NCI-H345 treated with DMSO at 0.1 percent for 48 hours (cell line): ENCODE data around the gene NLGN1.

ENCODE experiments used
- DNase-seq: peaks from one replicate; lab custom pipeline; 2025; ENCODE audit not compliant: unreplicated experiment; lab: John Stamatoyannopoulos, UW

NLGN1 gene

DNA sequence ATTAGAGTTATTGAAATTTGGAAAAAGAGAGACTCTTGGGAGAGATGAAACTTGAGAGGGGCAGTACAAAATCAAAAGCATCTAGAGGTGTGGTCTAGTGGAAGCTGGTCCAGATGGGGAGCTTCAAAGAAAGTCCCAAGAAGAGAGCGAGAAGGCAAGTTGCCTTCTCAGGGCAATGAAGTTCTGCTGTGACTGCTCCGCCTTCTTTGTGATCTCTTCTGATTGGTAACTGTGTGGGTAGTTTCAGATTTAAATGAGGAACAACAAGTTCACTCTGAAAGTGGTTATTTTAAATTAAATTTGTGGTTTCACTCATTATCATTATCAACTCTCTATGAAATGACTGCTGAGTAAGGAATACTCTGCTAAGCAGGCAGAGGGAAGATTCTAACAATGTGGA, 233.3 kb downstream of the NLGN1 start:
- DNase-seq, result no peak

- DNase-seq, result no peak
These were observed 235.4 kb downstream of the NLGN1 start for GRCh38 chr3:173632945-173633344.

GRCh38 chr3:173635826-173636225, 238.3 kb downstream of the NLGN1 start:
- DNase-seq, result no peak

DNA sequence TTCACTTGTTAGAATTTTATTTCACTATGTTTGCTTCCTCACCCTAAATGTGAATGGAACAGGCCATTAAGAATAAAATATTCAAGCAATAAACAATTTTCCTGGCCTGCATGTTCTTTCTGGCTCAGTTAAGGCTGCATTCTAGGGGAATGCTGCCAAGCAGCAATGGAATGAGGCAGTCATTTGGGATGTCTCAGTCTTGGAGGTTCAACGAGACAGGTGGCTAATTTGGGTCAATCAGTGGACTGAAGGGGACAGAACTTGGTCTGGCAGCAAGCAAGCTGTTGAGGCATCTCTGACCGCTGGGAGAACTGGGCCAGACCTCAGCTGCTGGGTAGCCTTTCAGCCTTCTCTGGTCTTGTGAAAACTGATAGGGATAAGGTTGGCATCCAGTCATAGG, 241.6 kb downstream of the NLGN1 start:
- DNase-seq, result no peak

DNA sequence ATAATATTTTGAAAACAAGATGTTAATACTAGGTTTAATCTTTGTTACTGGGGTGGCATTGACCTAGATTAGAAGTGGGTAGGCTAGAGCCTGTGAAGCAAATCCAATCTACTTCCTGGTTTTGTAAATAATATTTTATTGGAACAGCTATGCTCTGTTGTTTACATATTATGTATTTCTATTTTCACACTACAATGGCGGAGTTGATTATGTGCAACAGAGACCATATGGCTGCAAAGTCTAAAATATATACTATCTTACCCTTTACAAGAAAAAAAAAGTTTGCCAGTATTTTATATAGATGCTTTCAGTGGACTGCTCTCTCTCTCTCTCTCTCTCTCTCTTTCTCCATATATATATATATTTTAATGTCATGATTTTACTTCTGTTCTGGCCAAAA, 244.2 kb downstream of the NLGN1 start:
- no peak for DNase-seq

DNA sequence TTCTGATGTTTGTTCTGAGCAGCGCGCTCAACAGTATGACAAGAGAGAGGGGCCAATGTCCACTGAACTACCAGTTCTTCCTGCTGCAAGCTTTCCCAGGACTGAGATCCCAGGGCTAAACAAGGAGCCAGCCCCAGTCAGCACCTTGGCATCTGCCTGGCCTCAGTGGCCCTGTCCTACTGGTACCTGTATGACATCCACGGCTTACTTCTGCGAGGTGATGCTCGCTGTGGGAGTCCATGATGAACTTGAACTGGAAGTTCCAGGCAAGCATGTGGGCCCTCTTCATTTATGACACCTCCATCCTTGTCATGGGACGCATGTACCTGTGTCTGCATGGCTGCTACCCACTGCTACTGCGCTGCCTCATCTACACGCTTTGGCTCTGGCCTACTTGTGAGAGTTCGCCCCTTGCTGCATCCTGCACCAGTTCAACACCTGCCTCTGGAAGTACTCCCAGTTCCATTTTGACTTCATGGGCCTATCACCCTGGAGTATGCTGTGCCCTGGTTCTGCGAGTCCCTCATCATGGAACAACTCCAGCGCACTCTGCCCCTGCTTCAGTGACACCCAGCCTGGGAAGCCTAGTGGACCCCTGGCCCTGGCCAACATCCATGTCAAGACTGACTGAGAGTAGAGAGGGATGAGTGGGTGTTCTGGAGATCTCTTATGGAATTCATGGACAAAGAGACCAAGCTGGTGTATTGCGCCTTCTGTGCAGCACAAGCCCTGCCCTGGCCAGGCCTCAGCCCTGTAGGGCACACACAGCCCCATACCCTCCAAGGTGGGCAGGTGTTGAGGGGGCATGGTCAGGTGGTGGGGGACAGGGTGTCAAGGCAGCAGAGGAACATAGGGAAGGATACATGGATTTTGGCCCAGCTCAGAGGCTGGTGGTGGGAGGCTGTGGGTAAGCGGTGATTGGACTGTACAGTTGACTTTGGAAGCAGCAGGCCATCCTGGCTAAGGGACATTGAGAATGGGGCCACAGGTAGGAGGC, 246.8 kb downstream of the NLGN1 start:
- DNase-seq, result no peak

DNA sequence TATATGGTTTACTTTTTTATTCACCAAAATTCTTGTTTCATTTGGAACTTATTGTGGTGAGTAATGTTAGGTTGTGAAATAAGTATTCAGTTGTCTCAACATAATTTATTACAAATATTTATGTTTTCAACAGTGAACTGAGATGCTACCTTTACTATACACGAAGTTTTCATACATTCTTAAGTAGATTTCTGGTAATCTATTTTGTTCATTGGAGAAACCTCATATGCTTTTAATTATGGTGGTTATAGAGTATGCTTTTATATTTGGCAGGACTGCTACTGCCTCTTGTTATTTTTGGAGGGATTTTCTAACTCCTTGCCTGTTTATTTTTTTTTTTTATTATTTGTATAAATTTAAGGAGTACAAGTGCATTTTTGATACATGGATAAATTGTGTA, 253.1 kb downstream of the NLGN1 start:
- no peak for DNase-seq

GRCh38 chr3:173652093-173652492, 254.5 kb downstream of the NLGN1 start:
- DNase-seq, result no peak

- no peak for DNase-seq
These were observed 256.2 kb downstream of the NLGN1 start for GRCh38 chr3:173653781-173654180.

DNA sequence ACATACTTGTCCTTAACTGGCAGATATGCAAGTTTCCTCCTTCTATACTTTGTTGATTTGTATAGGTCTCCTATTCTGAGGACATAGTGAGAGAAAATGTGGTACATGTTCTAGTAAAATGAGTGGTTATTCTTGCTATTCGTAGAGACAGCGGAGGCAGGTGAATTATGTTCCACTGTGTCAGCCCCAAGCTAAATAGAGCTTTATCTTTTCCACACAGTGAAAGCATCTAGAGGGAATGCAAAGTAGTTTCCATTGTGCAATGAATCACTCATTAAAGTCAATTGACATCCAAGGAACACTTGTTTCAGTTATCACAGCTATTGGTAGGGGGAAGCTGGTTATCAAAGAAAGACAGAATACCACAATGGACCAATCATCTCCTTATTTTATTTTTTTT, 262.4 kb downstream of the NLGN1 start:
- DNase-seq, result no peak

GRCh38 chr3:173660645-173661299, 263.2 kb downstream of the NLGN1 start:
- DNase-seq, result no peak

DNA sequence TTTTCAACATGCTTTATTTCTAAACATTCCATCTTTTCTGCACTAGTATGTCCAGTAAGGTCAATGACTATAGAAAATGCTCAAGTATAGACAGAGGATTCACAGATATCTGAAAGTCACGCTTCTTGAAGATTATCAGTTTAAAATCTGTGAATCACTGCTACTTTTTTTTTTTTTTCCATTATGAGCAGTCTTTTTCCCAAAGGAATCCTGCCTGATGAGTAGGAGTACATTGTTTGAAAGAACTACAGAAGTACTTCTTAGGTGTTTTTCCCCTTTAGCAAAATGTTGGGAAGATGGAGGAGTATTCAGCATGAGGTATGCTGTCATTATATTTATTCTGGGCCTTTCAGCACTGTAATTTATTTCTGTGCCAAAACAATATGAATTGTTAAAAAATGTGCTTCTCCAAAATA, 266.2 kb downstream of the NLGN1 start:
- DNase-seq, result no peak

GRCh38 chr3:173676094-173676493, 278.6 kb downstream of the NLGN1 start:
- no peak for DNase-seq

DNA sequence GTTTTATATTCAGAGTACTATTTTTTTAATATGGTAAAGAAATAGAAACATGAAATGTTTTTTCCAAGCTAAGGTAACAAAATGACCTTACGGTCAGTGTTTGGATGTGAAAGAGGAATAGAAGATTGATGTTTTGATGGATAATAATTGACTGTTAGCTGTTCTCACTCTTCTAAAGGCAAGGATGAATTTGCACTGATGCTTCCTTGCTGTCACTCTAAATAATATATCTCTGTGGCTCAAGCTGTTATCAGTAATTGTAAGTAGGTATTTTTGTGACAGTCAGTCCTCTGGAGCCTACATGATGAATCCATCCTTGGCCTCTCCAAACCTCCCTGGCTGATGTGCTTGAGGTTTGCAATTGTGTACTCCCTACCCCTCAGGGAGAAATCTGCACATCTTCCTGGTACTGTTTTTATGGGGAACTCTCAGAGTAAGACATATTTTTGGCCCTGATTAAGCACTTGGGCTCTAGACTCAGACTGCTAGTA, 283.7 kb downstream of the NLGN1 start:
- DNase-seq, result no peak

DNA sequence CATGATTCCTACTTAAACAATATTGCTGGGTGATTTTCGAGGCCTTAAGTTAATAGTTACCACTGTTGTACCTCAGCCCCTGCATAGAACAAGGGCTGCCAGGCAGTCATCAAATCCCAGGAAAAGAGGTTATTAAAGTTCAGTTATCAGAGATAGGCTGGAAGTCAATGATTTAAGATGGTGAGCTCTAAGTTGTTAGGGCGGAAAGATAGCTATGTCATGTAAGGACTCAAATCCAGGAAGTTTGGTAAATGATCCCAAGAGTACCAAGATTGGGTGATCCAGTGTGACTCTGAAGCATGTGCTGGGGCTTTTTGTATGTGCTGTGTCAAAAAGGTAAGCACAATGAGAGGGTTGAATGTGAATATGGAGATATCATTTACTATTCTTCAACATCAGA, 287.9 kb downstream of the NLGN1 start:
- no peak for DNase-seq

DNA sequence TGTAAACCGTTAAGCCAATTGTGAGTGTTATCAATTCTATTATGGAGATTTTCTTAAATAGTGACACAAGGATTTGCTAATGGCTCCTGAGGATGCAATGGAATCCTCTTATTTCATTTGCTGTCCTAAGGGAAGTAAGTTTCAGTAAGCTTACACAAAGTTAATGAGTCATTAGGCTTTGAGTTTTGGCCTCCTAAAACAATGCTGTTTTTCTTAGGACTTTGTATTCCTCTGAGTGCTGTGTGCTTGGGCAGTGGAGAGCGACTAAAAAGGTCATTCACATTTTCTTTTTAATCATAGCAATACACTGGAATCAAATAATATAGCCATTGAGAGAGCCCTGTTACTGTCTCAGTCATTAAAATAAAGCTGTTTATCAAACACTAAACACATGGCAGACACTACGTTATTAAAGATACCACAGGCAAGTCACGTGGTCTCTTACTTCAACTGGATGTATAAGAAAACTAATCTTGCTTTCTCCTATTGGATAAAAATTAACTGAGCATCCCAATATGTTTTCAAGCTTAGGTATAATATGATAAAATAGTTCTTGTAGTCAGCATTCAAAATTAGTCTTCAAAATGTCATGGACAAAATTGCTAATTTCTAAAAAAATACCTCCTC, 290.8 kb downstream of the NLGN1 start:
- no peak for DNase-seq

- DNase-seq, result no peak
These were observed 293.1 kb downstream of the NLGN1 start for GRCh38 chr3:173690542-173691180.

GRCh38 chr3:173699353-173699752, 301.8 kb downstream of the NLGN1 start:
- DNase-seq, result no peak

DNA sequence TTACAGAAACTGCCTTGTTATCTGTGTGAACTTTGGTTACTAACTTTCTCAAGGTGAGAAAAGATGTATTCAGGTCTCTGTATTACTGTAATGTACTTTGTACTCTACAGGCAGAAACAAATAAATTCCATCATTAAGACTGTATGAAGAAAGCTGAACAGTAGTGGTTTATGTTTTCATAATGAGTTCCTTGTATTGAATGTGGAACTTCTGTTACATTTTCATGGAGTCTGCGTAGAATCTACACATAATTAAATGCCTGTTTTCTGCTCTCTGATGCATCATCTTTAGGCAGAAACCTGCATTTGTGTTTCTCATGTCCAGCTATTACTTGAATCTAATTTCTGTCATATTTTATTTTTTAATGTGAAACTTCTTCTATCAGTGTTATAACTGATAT, 302.8 kb downstream of the NLGN1 start:
- no peak for DNase-seq

DNA sequence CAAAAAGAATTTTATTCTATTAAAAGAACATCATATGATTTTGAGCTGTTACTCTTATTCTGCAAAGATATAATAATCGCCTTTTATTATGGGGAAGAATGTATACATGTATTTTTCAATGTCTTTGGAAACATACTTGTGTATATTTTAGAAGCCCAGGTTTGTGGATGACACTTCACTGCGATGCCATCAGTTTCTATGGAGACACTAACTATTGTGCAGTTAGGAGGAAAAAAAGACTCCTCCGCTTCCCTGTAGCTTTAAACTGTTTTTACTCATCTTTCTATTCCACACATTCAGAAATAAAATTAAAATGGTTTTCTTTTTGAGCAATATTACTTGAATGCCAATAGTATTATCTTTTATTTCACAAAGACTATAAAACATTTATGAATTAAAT, 305.0 kb downstream of the NLGN1 start:
- DNase-seq, result no peak

DNA sequence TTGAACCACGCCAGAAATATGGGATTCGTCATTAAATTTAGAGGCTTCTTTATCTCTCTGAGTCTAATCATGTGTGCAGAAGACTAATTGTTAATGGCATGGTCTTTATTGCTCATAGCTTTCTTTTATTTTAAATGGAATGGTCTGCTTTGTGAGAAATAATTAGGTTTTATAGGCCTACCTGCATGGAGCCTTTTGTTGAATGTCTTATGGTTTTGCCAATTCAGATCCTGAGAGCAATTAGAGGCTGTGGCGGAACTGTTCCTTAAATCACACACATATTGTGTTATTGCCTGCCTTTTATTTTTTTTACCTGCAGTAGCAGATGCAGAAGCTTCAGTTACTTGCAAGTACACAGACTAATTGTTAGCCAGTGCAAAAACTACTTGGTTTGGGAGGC, 306.2 kb downstream of the NLGN1 start:
- no peak for DNase-seq
